Kidney (tissue), 14 donors: ENCODE results near the gene BABAM2. TPM values are rescaled to one million over a fixed set of nuclear protein-coding genes. Genes with fewer than 3 reads are reported as not detected.

Experiments
- DNase-seq, 5 donors: peaks; one replicate each; pipeline ENCODE4 v3.0.0-alpha.2; 2013 to 2020
- FAIRE-seq: peaks from 2 replicates; lab custom pipeline; 2012; peaks lifted over from hg19 to GRCh38; lab: Jason Lieb, UNC
- H3K27ac ChIP-seq, 2 donors: one replicate each; pipeline ENCODE4 v1.7.0; 2013; ENCODE audit warnings: low read depth in 2 of 2, low read length in 2 of 2, inconsistent platforms in 1 of 2
- H3K27me3 ChIP-seq: one replicate; pipeline ENCODE4 v1.7.1; 2013; ENCODE audit warnings: low read length, inconsistent platforms; ENCODE audit not compliant: control insufficient read depth, insufficient read depth
- H3K36me3 ChIP-seq, 3 donors: one replicate each; pipeline versions ENCODE4 v1.7.0 to v1.7.1; 2013; ENCODE audit warnings: low read length in 3 of 3, control low read depth in 1 of 3, inconsistent platforms in 1 of 3; ENCODE audit not compliant: insufficient read depth in 3 of 3, control insufficient read depth in 2 of 3
- H3K4me1 ChIP-seq, 3 donors: one replicate each; pipeline versions ENCODE4 v1.7.0 to v1.7.1; 2013; ENCODE audit warnings: low read length in 3 of 3, inconsistent platforms in 1 of 3, low read depth in 1 of 3; ENCODE audit not compliant: control insufficient read depth in 2 of 3, insufficient read depth in 2 of 3
- H3K4me3 ChIP-seq, 3 donors: one replicate each; pipeline versions ENCODE4 v1.7.0 to v1.8.1; 2013; ENCODE audit warnings: low read length in 3 of 3, control low read depth in 1 of 3, inconsistent platforms in 1 of 3
- H3K9ac ChIP-seq, 3 donors: one replicate each; pipeline versions ENCODE4 v1.7.0 to v1.7.1; 2013; ENCODE audit warnings: low read length in 3 of 3, control low read depth in 1 of 3, inconsistent platforms in 1 of 3
- H3K9me3 ChIP-seq, 3 donors: one replicate each; pipeline versions ENCODE4 v1.7.0 to v1.7.1; 2013; ENCODE audit warnings: low read length in 3 of 3, control low read depth in 1 of 3, inconsistent platforms in 1 of 3; ENCODE audit not compliant: control insufficient read depth in 2 of 3, insufficient read depth in 1 of 3
- CTCF ChIP-seq: IDR thresholded peaks from 3 replicates; pipeline ENCODE4 v1.5.1; 2012; ENCODE audit warnings: mild to moderate bottlenecking, moderate library complexity, borderline replicate concordance; ENCODE audit not compliant: insufficient read depth; ENCODE audit errors: extremely low read depth
- intact Hi-C: fragments of 100-400 bp; cut with DNase I; formaldehyde crosslinking; loops from one replicate; pipeline ENCODE4 v1.11.1; 2022
- polyA plus RNA-seq: library from polyadenylated mRNA; stranded (reverse); fragments of 350-450 nt; fragmentation: Illumina TruSeq; extraction: RNeasy Lipid Tissue Mini Kit (QIAGEN cat#74804); gene quantifications from one replicate; pipeline ENCODE4 v1.2.3, GENCODE V29; 2014; ENCODE audit warnings: low read depth, low replicate concordance; ENCODE audit not compliant: insufficient read depth
- total RNA-seq: library from RNA; stranded (reverse); fragmentation: NEBNext Ultra II Directional; extraction: Animal tissue kit (Norgen Biotek cat#: 25700); gene quantifications from one replicate; pipeline ENCODE4 v1.2.1, GENCODE V29; 2021
- donor health status: control.
- donor health status: control.
- donor health status: control.
- donor health status: control.
- donor health status: control.
- donor health status: DM: yes; HTN: yes; CAD: no.
- donor health status: Normal renal cell carcinoma (clear cell type).

BABAM2 gene
- total and polyA plus RNA-seq, 2 donors from 2014 or later: 68.4 to 74.1 TPM

DNA sequence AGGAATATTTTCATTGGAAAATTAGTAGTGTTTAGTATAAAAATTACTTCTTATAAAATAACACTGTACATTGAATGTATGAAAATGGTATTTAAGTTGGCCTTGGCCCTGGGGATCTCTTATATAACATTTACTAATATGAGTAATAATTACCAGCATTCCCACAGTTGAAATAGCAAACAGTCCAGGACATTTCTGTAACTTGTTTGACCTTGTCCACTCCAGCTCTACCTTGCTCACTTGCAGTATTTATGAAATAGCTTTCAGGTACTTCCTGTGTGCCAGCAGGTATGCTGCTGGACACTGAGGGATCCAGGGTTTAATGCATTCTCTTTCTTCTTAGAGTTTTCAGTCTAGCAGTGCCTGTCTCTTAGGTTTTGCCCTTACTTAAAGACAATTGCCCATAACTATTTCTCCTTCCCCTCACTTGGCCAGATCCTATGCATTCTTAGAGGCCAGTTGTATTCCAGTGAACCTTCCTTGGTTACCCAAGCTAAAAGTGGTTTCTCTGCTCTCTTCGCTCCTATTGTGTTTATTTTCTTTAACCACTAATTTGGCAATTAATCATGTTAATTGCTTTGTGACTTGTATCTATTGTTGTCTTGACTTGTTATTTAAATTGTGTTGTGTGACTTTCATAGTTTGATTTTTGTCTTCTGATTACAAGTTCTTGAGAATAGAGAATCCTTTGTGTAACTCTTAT, 25.9 kb downstream of the BABAM2 start:
- Histone ChIP-seq H3K27me3 (no peaks in the 10 kb centered on the region), H3K27ac (peak overlapping the region; percentile 84 to 95), H3K36me3 (no peaks in the 10 kb centered on the region), H3K4me3 (no peak overlapping the region), H3K9ac (peak overlapping the region in 1 of 3 donors; percentile 55), H3K9me3 (no peaks in the 10 kb centered on the region), H3K4me1 (peaks cover 0 to 28% (median 8%) of the 10 kb centered on the region in 3 donors)
- FAIRE-seq (no peak), DNase-seq (peak in 1 of 5 donors; percentile 23)
- no peak for TF ChIP-seq CTCF
- intact Hi-C loops: no loop called here

GRCh38 chr2:27920148-27920885, 29.8 kb downstream of the BABAM2 start:
- no peak for TF ChIP-seq CTCF
- intact Hi-C loops: no loop called here
- FAIRE-seq (peak; percentile 99), DNase-seq (peak in 1 of 5 donors; percentile 71)
- Histone ChIP-seq H3K9ac (no peak overlapping the region), H3K9me3 (no peaks in the 10 kb centered on the region), H3K4me3 (no peak overlapping the region), H3K36me3 (no peaks in the 10 kb centered on the region), H3K27ac (peak overlapping the region; percentile 61 to 86), H3K4me1 (peaks cover 3 to 23% (median 9%) of the 10 kb centered on the region in 3 donors), H3K27me3 (no peaks in the 10 kb centered on the region)

DNA sequence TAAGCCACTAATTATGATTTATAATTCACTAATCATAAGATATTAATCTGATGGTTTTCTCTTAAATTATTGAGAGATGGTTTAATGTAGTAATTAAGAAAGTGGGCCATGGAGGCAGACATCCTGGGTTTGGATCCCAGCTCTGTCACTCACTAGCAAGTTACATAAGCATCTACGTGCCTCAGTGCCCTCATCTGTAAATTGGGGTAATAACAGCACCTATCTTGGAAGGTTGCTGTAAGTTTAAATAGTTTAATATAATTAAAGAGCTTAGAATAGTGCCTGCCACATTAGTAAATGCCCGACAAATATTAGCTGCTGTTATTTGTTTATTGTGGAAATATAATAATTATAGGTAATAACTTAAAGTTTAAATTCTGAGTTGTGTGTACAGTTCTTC, 30.9 kb downstream of the BABAM2 start:
- intact Hi-C loops: no loop called here
- Histone ChIP-seq H3K4me1 (peaks cover 3 to 16% (median 7%) of the 10 kb centered on the region in 3 donors), H3K36me3 (no peaks in the 10 kb centered on the region), H3K27me3 (no peaks in the 10 kb centered on the region), H3K9me3 (no peaks in the 10 kb centered on the region), H3K9ac (no peak overlapping the region), H3K4me3 (no peak overlapping the region), H3K27ac (peak overlapping the region; percentile 89 to 90)
- no peak for TF ChIP-seq CTCF
- FAIRE-seq (no peak), DNase-seq (no peak)
